ENCODE results near the gene NOM1.
"Not testable (repeated sequence)": the region's sequence is repeated elsewhere in the genome, so short reads cannot be mapped to it uniquely, and the experiment has no call there.

The NOM1 gene

DNA sequence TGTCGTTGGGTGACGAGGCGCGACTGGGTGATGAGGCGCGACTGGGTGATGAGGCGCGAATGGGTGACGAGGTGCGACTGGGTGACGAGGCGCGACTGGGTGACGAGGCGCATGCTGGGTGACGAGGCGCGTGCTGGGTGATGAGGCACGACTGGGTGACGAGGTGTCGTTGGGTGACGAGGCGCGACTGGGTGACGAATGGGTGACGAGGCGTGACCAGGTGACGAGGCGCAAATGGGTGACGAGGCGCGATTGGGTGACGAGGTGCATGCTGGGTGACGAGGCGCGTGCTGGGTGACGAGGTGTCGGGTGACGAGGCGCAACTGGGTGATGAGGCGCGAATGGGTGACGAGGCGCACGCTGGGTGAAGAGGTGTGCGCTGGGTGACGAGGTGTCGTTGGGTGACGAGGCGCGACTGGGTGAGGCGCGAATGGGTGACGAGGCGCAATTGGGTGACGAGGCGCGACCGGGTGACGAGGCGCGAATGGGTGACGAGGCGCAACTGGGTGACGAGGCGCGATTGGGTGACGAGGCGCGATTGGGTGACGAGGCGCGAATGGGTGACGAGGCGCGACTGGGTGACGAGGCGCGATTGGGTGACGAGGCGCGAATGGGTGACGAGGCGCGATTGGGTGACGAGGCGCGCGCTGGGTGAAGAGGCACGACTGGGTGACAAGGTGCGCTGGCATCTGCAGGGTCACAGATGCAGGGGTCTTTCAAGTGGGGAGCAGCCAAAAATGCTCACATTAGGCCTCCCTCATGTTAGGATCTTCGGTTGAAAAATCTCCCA, 7.9 kb upstream of the NOM1 start:
- DNase-seq = no peak

DNA sequence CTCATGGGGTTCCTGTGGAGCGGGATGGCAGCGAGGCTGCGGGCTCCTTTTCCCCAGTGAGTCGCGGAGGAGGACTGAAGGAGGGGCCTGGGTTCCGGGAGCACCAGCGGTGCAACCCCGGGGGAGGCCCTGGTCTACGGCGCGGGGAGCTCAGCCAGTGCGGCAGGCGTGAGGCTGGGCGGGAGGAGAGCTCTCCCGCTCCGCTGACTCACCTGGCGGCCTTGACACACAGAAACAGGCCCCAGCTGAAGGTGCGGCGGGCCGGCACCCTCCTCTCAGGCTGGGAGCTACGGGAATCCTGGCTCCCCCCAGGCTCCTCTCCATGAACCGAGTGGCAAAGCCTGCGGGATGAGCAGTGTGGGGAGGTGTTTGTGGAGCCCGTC, 6.8 kb upstream of the NOM1 start:
- DNase-seq = peak; percentile 31

DNA sequence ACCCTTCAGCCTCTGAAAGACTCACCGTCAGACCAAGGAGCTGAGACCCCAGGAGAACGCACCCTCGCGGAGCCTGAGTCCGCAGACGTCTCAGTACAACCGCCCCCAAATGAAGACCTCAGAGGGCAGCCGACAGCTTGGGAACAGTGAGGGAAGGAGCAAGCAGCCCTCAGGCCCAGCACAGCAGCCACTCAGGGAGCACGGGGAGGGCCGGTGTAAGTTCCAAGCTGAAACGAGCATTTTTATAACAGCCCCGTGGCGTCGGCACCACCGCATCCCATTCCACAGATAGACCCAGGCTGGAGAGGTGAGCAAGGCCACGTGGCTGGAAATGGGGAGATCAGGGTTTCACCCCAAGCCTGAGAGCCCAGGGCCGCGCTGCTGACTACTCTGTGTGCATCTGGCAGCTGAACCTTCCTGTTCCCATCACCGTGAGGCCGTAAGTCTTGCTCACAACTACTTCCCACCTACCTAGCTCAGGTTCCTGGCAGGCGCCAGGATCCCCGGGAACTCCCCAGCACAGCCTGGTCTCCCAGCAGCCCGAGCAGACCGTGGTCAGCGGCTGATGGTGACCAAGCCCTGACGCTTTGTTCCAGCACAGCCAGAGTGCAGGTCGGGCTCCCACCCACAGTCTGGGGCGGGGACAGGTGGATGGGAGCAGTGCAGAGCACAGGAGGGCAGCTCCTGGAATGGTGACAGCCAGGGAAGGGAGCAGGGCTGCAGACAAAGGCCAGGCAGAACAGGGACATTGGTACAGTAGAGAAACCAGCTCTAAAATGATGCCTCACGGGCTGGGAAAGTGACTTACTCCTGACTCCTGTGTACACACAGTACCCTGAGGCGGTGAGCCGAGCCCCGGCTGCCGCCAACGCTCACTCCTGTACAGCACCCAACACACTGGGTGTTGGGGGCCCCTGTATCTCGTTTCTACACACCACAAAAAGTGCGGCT, 6.1 kb upstream of the NOM1 start:
- DNase-seq = no peak

DNA sequence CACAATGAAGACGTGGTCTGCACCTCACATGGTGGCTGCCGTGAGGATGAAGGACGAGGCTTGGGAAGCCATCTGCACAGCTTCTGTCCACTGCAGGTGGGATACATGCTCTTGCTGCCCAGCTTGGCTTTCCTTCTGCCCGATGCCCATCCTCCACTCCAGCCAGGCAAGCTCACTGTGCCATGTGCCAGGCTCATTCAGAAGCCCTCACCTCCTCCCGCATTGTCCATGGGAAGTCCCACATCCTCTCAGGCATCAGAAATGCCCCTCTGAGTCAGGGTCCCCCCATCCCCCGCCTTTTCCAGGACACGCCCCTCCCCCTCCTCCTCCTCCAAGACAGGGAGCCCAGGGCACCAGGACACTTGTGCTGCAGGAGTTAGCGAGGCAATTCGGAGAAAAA, 4.6 kb upstream of the NOM1 start:
- DNase-seq = no peak

DNA sequence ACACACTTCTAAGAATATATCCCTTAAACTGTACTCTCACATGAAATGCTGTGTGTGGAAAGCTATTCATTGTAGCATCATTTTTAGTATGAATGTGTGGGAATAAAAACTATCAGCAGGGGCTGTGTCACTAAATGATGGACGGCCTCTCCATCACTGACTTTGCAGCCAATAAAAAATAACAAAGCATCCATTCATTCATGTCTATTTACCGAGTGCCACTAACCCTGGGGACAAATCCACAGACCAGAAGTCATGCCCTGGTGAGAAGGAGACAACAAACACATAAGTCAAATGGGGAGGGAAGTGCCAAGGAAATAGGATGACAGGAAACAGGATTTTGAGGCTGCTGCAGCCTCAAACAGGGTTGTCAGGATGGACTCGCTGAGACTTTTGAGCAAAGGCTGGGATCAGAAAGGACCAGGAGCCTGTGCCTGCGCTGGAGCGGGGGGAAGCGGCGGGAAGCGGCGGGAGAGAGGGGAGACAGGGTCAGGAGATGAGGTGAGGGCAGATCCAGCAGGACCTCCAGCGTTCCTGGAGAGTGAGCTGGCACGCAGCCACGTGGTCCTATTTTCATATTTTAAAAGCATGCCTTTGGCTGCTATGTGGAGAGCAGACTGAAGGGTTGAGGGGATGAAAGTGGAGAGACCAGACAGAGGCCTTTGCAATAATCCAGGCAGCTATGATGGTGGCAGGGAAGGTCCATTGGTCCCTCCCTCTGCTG, 2.2 kb upstream of the NOM1 start:
- DNase-seq = no peak

DNA sequence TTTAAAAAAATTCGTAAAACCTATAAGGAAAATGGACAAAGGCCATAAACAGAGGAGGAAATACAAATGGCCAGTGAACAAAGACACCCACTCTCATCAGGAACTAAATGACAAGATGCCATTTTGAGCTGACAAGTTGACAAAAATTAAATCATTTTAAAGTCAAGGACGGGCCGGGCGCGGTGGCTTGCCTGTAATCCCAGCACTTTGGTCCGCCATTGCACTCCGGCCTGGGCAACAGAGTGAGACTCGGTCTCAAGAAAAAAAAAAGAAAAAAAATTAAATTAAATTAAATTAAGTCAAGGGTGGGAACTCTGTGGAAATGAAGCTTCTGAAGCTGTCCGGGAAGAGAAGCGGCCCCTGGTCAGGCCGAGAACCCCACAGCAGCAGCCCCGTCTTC, 1.2 kb upstream of the NOM1 start:
- DNase-seq = no peak

DNA sequence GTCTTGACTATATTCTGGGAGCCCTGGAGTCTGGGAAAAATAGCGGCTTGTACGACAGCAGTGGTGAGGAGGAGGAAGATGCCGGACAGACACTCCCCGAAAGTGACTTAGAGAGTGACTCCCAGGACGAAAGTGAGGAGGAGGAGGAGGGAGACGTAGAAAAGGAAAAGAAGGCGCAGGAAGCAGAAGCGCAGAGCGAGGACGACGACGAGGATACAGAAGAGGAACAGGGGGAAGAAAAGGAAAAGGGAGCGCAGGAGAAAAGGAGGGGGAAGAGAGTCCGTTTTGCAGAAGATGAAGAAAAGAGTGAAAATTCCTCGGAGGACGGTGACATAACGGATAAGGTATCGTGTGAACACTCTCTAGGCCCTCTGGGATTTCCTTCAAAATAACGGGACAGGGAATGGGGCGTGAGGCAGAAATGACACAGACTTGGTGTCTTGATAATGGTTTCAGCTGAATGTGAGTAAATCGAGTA, 908 bp downstream of the NOM1 start:
- no peak for DNase-seq

DNA sequence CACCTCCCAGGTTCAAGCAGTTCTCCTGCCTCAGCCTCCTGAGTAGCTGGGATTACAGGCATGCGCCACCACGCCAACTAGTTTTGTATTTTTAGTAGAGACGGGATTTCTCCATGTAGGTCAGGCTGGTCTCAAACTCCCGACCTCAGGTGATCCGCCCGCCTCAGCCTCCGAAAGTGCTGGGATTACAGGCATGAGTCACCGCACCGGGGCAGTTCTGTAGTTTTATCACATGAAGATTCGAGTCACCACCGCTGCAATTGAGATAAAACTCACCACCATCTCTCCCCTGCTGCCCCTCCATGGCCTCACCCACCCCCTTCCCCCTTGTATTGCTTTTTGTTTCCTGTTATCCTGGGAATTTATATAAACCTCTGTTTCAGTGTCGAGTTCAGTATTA, 3.7 kb downstream of the NOM1 start:
- DNase-seq = not testable (repeated sequence)

DNA sequence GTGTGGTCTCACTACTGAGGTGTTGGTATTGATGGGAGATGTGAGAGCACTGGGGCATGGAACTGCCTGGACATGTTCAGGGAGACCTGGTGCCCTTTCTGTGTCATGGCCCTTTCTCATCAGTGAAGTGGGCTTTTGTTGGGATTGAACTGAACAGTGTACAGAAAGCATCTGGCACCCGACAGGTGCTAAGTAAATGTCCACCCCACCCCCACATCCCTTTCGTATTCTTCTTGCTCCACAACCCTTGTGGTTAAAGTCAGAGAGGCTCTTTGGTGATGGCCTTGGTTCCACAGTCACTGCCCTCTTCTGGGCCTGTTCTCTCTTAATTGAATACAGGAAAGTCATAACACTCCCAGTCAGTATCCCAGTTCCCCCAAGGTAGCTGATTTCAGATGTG, 5.4 kb downstream of the NOM1 start:
- DNase-seq = no peak

DNA sequence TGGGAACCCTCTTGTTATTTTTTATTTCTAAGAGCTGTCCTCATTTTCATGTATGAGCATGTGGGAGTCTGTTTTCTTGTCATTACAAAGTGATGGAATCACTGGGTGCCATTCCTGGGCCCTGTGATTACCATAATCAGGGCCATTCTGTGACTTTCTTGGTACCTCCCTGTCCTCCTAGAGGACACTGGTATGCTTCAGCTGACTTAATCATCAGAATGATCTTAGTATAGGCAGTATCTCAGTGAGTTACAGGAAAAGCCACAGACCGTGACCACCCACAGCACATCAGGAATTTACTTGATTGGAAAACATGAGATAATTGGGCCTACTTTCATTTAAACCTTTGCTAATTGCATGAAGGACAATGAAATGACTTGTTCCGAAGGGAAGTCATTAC, 7.2 kb downstream of the NOM1 start:
- no peak for DNase-seq

DNA sequence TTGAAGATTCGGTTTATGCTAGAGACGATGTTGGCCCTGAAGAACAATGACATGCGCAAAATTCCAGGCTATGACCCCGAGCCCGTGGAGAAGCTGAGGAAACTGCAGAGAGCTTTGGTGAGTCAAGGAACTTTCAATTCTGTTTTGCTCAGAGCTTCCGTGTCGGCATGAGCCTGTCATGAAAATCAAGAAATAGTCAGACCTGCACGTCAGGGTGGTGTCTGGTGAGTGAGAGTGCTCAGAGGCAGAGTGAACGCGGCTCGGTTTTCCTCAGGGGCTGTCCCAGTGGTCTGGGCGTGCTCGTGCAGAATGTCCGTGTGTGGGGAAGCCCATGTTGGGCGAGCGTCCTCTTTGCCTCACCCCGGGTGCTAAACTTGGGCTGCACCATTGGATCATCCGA, 12.6 kb downstream of the NOM1 start:
- DNase-seq = no peak

DNA sequence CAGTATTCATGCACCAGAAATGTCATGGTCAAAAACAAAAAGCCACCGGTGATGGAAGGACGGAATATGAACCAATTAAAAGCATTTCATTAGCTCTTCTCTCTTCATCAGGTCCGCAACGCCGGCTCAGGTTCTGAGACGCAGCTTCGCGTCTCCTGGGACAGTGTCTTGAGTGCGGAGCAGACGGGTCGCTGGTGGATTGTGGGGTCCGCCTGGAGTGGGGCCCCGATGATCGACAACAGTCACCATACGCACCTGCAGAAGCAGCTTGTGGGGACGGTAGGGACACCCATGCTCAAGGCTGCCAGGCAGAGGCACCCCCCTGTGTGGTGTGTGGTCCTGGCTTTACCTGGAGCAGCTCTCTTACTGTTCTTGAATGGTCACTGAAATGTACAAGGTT, 13.4 kb downstream of the NOM1 start:
- no peak for DNase-seq

DNA sequence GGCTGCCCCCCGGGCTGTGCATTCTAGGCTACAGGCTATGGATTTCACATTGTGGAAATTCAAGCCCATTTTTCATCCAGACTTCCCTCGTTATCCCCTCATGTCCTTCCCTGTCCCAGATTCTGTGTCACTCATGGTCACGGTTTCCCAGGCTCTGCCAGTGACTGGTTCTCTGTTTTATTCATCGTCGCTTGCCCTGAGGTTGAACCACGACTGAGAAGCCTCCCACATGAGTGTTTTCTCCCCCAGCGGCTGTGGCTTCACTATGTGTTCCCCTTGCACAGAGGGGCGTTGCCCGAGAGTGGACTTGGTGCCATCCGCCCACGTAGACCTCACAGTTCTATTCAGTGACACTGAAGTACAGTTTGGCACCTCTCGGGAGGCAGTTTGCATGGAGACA, 14.0 kb downstream of the NOM1 start:
- DNase-seq = no peak

DNA sequence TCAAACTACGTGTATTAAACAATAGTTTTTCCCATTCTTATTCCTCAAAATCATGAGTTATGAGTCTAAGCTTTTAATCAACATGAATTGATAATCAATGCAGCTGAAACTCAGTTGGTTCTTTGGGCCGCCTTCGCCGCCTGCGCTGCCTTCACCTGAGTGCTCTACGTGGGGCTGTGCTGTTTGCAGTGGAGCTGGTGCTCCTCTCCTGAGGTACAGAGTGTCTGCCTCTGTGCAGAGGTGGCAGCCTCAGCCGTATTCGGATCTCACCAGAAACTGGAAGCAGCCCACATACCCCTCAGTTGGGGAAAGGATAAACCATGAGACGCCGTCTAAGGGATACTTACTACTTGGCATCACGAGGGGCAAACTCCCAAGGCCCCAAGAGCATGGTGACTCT, 15.5 kb downstream of the NOM1 start:
- no peak for DNase-seq

DNA sequence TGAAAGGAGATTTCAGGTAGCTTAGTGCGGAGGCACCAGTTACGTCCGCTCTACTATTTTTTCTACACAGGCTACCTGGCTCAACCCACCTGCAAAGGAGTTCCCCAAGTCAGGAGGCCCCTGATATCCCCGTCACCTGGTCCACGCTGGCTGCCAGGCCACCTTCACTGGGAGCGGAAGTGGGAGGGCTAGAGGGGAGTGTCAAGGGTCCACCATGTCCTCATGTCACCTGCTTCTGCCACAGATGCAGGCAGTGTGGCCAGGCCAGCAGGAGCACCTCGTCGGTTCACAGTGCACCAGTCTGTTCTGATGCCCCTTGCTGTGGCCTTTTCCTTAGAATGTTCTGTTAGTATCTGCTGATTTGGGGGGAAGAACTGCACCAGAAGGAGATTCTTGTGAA, 16.9 kb downstream of the NOM1 start:
- DNase-seq = no peak

DNA sequence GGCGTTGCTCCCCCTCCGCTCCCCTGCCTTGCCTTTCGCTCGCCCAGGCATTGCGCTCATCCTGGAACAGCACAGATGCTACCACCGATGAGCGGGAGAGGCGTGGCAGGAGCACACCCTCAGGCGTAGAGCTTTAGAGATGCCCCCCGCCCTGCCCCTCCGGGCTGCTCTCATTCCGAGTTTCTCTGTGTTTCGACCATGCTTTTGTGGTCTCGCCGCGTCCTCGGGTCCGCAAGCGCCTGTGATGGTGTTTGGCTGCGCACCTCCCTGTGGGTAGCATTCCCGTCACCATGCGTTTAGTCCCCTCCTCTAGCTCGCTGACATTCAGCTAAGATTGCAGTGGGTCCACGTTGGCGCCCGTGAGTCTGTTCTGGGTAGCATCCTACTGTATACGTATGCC, 18.7 kb downstream of the NOM1 start:
- DNase-seq = no peak

DNA sequence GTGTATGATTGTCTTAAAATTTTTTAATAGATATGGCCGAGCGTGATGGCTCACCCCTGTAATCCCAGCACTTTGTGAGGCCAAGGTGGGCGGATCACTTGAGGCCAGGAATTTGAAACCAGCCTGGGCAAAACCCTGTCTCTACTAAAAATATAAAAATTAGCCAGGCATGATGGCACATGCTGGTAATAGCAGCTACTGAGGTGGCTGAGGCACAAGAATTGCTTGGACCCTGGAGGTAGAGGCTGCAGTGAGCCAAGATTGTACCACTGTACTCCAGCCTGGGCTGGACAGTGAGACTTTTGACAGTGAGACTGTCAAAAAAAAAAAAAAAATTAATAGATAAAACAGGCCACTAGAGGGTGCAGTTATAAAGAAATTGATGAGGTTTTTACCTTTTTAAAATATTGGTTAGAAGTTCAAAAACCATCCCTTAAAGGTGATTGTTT, 20.5 kb downstream of the NOM1 start:
- no peak for DNase-seq

DNA sequence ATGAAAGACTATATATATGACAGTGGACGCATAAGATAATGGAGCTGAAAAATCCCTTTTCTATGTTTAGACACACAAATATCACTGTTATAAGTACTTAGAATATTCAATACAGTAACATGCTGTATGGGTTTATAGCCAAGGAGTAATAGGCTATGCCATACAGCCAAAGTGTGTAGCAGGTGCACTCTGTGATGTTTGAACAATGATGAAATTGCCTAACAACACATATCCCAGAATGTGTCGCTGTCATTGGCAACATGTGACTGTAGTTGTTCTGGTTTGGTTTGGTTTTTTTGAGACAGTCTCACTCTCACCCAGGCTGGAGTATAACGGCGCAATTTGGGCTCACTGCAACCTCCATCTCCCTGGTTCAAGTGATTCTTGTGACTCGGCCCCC, 26.1 kb downstream of the NOM1 start:
- DNase-seq = no peak

DNA sequence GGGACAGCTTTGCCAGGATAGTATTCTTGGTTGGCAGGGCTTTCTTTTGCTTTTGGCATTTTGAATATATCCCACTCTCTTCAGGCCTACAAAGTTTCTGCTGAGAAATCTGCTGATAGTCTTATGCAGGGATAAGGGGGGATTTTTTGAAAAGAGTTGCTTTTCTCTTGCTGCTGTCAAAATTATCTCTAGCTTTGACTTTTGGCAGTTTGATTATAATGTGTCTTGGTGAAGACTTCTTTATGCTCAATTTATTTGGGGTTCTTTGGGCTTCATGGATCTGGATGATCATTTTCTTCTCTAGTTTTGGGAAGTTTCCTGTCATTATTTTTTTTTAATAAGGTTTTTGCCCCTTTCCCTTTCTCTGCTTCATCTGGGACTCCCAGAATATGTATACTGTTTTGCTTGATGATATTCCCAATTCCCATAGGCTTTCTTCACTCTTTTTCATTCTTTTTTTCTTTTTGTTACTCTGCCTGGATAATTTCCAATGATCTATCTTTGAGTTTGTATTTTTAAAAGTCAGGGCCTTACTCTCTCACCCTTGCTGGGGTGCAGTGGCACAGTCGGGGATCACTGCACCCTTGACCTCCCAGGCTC, 29.6 kb downstream of the NOM1 start:
- DNase-seq = no peak

DNA sequence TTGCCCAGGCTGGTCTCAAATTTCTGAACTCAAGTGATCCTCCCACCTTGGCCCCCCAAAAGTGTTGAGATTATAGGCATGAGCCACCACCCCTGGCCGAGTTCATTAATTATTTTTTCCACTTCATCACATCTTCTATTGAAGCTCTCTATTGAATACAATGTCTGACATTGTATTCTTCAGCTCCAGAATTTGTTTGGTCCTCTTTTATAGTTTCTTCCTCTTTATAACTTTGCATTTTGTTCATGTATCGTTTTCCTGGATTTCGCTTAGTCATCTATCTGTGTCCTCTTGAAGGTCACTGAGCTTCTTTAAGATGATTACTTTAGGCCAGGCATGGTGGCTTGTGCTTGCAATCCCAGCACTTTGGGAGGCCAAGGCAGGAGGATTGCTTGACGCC, 30.2 kb downstream of the NOM1 start:
- DNase-seq = no peak

DNA sequence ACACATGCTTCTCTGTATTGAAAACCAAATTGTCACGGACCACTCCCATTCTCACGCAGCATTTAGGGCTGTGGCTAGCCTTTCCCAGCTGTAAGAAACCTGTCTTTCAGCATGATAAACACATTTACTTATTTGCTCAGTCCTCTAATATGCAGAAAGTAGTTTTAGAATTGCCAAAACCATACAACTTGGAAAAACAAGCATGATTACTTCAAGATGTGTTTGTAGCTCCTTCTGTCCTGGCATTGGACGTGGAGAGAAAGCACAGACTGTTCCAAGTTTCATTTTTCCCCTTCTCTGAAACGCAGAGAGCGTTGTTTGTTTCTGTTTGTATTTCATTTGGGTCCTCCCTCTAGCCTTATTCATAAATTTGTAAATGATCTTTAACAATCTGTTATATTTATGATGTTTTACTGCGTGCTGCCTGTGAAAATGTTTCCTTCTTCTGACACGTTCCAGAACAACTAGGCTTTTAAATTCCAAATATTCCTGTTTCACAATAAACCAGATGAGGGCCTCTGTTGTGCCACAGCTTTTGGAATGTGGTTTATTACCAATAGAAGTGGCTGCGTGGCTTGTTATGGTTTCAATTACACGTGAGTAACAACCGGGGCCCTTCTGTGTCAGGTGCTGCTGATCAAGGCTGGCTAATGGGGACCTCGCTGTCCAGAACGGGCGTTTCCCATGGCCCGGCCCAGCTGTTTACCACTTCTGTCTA, 34.8 kb downstream of the NOM1 start:
- DNase-seq = no peak

Measured in stimulated activated CD4-positive, alpha-beta T cell treated with anti-CD3 and anti-CD28 coated beads, Interleukin-15, amount 100 ng/mL, for 24 hours (primary cell).